PFSK-1 (cell line): Measurements from ENCODE around the gene TTLL11.

ENCODE experiments used
- POLR2AphosphoS5 ChIP-seq: IDR thresholded peaks from 2 replicates; pipeline ENCODE4 v1.6.1; 2012; ENCODE audit warnings: low read depth, mild to moderate bottlenecking, control low read depth, low read length, moderate library complexity
- REST ChIP-seq, 2 experiments: IDR thresholded peaks; 2 replicates each; pipeline versions ENCODE4 v1.6.1 to v1.8.0; 2011 to 2012; ENCODE audit warnings: low read depth in 2 of 2, low read length in 2 of 2, control low read depth in 1 of 2, inconsistent platforms in 1 of 2, mild to moderate bottlenecking in 1 of 2, moderate library complexity in 1 of 2; ENCODE audit not compliant: insufficient read depth in 1 of 2
- SIN3A ChIP-seq: IDR thresholded peaks from 2 replicates; pipeline ENCODE4 v1.6.1; 2012; ENCODE audit warnings: mild to moderate bottlenecking, low read length, moderate library complexity, borderline replicate concordance; ENCODE audit not compliant: insufficient read depth

GRCh38 chr9:121898856-121899255, 194.3 kb downstream of the TTLL11 start:
- TF ChIP-seq SIN3A: no peak
- TF ChIP-seq REST (IDR thresholded peaks at IDR 0.05; ENCODE audit: insufficient read depth in 1 of 2, low read depth in 2 of 2, low read length in 2 of 2): no peak
- TF ChIP-seq POLR2AphosphoS5: no peak
